ENCODE data around the gene MAN2A2. TPM values are rescaled to one million over a fixed set of nuclear protein-coding genes. Genes with fewer than 3 reads are reported as not detected.

MAN2A2 gene
- total RNA-seq, result 257 and 265 TPM in 2 replicates

DNA sequence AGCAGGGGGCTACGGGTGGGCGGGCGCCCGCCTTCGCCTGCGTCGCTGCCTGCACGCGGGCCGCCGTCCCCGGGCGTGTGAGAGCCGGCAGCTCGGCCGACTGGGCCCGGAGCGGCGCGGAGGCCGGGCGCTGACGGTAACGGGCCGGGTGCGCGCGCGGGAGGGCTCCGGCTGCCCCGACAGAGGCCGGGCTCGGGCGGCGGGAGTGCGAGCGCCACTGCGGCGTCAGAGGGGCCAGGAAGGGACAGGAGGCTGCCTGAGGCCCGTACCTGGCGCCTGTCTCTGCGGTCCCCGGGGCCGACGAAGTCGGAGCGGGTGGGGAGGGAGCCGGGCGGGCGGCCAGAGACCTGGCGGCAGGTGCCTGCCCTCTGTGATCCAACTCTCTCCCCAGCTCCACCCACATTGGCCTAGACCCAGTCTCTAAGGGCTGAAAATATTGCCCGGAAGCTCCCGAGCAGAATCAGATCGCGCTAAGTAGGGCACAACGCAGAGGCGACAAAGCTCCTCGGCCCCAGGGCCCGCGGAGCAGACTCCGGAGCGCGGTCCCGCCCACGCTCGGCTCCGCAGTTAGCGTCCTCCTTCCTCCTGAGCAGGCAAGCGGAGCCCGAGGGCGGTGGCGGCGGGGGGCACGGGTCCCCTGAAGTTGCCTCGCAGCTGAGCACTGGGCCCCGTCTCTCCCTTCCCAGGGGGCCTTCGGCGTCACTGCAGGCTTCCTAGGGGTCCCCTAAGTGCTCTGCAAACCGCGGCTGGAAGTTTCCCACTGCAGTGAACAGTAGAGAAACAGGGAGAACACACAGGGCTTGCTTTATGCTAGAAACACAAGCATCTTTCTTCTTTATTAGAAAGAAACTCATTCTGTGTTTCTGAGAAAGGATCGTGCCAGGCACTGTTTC is at the start of gene MAN2A2:
Gene MAN2A2 (plus strand): TSS at position 463 of the 893 bp plus-strand sequence. CDS start 906 bp downstream, outside the sequence.
- intact Hi-C loops (cut with micrococcal nuclease), result loop anchor here (1.0 to 10.0 kb wide), 7 partner anchors 21 to 368 kb away; partner anchors contain the start of genes BLM and RCCD1

GRCh38 chr15:90855139-90855538 is 48.0 kb upstream of the MAN2A2 start:
- intact Hi-C loops (cut with micrococcal nuclease), result loop anchor here (10.0 kb wide), 1 partner anchor 1610 kb away; the partner anchor contains the start of gene FANCI

DNA sequence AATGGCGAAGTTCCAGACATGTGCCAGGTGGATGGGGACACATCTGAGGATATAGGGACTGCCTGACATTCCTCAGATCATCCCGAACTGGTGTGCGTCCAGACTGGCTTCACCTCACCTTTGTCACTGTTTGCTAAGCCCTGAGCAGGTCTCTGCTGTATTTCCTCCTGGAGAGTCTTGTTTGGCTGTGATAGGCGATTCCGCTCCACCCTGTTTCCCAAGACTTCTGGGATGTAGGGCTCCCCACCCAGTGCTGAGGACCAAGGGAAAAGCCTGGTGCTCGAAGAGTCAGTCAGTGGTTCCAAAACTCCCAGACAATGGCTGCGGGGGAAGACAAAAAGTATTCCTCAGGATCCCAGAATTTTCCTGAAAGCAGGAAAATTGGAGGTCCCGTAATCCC is 45.8 kb upstream of the MAN2A2 start:
- intact Hi-C loops (cut with micrococcal nuclease), result loop anchor here (10.0 kb wide), 1 partner anchor 1613 kb away; the partner anchor contains the start of gene FANCI

GRCh38 chr15:90857883-90858443 is 45.1 kb upstream of the MAN2A2 start:
- intact Hi-C loops (cut with micrococcal nuclease), result loop anchor here (10.0 kb wide), 1 partner anchor 1613 kb away; the partner anchor contains the start of gene FANCI

GRCh38 chr15:90859234-90860131 is 43.6 kb upstream of the MAN2A2 start:
- intact Hi-C loops (cut with micrococcal nuclease), result loop anchor here (10.0 kb wide), 1 partner anchor 1615 kb away; the partner anchor contains the start of gene FANCI

DNA sequence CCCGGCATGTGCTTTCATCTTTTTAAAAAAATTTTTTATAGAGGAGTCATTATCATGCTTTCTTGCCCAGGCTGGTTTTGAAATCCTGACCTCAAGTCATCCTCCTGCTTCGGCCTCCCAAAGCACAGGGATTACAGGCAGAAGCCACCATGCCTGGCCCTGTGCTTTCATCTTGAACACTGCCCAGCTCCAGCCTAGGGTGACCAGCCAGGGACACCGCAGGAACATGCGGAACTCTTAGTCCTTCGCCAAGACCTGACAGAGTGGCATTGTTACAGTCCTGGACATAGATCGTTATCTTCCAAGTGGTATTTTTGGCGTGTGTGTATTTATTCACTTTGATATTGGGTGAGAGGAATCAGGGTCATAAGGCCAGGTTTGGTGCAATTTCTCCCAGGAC is 42.7 kb upstream of the MAN2A2 start:
- intact Hi-C loops (cut with micrococcal nuclease), result no loop called here

DNA sequence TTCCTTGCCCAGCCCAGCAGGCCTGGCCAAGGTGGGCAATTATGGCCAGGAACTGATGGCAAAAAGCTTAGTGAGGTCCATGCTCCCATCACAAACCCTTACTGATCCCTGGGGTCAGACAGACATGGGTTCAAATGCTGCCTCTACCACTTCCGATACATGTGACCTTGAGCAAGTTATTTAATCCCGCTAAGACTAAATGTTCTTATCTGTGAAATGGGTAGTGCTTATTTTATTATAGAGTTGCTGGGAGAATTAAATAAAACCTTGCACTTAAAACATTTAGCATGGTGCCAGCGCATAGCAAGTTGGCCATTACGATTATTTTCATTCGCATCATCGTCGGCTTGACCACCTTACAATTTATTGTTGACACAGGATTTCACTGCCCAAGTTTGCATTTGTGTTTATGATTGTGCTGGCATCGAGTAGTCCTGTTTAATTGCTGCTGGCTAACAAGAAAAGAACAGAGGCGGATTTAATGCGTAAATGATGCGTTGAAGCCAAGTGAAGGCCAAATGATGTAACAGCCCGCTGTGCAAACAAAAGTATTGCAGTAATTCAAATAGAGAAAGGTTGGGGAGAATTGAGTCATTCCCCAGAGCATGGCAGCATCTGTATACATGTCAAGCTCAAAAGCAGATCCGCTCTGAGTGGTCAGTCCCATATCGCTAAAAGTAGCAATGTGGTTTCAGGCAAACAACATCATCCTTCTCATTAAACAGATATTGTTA is 42.0 kb upstream of the MAN2A2 start:
- intact Hi-C loops (cut with micrococcal nuclease), result no loop called here

DNA sequence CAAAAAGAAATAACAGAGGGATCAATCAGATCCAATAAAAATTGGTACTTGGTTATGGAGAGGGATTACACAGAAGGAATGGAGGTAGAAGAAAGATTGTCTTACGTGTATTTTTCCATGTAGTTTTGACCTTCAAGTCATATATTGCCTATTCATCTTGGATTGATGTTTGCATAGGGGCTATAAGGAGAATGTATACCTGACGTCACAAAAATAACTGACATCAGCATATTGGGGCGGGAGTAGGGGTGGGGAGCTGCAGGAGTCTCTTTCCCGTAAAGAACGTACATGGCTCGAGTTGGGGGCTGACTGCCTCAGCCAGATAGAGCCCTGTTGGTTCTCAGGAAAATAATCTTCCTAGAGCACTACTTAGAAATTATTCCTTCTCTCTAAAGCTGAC is 40.6 kb upstream of the MAN2A2 start:
- intact Hi-C loops (cut with micrococcal nuclease), result no loop called here

DNA sequence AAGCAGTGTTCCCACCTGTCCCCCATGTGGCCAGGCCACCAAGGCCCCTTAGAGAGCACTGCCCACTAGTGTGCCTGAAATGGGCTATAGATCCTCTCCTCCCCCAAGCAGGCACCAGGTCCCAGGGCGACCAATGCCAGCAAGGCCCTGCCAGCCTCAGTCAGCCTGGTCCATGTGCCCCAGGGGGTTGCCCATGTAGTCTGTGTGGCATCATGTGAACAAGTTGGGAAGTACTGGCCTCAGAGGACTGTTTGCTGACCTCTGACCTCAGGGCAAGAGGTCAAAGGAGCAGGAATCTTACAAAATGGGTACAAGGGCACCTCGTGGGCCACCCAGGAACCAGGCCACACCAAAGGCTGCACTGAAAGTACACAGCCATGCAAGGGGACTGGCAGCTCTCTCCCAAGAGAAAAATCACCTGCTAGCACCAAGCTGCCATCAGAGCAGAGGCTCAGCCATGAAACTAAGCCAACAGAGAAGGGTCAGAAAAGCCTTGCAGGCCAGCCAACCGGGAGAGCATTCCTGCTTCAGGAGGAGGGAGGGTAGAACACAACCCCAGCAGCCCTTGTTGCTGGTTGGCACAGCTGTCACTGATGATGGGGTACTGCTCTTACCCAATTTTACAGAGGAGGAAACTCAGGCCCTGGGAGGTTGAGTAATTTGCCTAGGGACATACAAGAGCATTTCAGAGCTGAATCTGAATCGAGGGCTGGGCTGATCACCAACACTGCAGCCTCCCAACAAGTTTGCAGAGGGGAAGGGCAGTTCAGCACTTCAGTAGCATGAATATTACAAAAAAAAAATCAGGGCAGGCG is 39.9 kb upstream of the MAN2A2 start:
- intact Hi-C loops (cut with micrococcal nuclease), result no loop called here

DNA sequence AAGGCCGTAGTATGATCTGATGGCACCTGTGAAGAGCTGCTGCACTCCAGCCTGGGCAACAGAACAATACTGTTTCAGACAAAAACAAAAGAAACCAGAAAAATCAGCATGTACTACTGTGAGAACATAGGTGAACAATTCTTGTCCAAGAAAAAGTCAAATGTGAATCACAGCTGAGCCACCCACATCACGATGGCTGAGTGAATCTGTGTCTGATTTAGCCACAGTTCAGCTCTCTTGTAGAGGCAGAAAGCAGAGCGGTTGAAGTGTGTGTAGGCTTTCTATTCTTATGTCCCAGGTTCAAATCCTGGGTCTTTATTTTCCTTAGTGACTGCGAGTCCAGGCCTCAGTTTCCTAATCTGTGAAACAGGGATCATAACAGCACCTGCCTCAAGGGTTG is 39.1 kb upstream of the MAN2A2 start:
- intact Hi-C loops (cut with micrococcal nuclease), result no loop called here

GRCh38 chr15:90864507-90864906 is 38.6 kb upstream of the MAN2A2 start:
- intact Hi-C loops (cut with micrococcal nuclease), result no loop called here

DNA sequence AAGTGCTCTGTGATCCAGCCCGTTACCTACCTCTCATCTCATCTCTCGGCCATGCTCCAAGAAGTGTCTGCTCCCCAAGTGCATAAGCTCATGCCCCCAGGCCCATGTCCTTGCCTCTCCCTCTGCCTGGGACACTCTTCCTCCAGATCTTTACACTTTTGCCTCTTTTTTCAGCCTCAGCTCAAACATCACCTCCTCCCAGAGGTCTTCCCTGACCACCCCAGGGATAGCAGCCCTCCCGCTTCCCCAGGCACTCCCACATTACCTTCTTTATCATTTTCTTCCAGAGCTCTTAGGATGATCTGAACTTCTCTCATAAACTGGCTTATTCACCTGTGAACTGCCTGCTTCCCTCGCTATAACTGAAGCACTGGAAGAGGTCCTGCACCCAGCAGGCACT is 37.4 kb upstream of the MAN2A2 start:
- intact Hi-C loops (cut with micrococcal nuclease), result no loop called here

DNA sequence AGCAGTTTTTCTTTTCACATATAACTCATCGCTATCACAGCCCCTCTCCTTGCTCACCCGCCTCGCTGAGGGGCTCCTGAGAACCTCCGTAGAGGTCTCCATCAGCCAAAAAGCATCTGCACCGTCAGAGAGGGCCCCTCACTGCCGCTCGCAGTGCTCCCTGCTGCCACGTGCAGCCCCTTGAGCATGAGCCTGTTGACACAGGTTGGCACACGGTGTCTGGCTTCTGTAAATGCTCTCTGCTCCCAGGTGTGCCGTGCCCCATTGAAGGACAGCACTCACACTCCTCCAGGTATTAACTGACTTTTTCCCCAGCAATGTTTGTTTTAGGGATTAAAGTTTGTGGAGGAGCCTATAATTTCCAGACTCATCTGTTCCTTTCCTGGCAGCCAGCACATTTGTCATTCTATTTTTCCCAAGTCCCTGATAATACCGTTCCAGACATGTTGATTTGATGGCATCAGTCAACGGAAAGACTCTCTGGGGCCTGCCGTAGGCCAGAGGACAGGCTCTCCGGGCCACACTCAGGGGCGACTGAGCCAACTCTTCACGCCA is 36.9 kb upstream of the MAN2A2 start:
- intact Hi-C loops (cut with micrococcal nuclease), result no loop called here

GRCh38 chr15:90866800-90867199 is 36.3 kb upstream of the MAN2A2 start:
- intact Hi-C loops (cut with micrococcal nuclease), result no loop called here

- intact Hi-C loops (cut with micrococcal nuclease), result loop anchor here (2.0 kb wide), 1 partner anchor 29 kb away; no protein-coding TSS in a partner anchor
Observed at GRCh38 chr15:90868261-90868689, 34.8 kb upstream of the MAN2A2 start, which contains the start of gene FURIN. TSS of gene FURIN (plus strand) at chr15:90868588. CDS start at chr15:90875741, 7,153 bp downstream.

DNA sequence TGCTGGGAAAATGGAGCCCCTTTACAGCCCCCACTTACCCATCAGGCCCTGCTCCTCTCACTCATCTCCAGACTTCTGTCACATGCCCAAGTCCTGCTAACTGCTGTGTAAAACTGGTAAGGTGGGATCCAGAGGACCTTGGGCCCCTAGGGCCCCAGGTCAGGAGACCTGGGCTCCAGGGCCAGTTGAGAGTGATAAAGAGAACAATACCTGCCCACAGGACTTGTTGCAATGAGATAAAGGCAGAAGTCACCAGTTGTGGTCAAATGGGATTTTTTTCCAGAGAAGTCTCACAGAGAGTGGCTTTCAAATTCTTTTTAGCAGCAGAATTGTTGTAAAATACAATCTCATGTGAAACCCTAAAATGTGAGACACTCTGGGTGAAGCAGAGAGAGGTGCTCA is 34.0 kb upstream of the MAN2A2 start:
- intact Hi-C loops (cut with micrococcal nuclease), result loop anchor here (1.0 to 2.0 kb wide), 3 partner anchors 13 to 39 kb away; no protein-coding TSS in a partner anchor

DNA sequence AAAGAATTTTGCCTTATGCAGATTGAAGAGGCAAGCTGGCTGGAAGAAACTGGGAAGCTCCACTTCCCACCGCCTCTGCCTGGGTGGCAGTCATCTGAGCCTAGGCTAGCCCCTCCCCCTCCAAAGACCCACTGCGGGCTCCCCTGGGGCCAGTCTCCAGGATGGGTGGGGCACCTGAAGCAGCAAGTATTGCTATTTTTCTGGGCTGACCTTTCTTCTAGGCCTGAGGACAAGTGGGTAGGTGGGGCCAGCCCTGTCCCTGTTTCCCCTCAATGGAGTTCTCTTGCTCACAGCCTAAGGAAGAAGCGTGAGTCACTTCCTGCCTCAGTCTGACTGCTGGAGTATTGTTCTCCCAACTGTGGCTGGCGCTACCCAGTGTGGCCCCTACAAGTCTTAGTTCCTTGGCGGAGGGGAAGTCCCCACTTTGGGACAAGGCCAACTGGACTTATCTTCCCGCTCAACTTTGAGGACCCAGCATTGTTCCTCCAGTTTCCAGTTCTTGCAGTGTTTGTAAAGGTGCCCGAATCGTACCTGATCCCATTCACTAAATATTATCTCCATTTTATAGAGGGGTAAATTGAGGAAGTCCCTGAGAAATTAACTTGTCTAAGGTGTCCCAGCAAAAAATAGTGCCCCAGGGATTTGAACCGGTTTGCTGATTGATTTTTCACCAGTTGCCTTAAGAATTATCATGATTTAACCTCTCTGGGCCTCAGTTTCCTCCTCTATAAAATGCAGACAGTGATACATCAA is 33.3 kb upstream of the MAN2A2 start:
- intact Hi-C loops (cut with micrococcal nuclease), result loop anchor here (1.0 to 5.0 kb wide), 7 partner anchors 13 to 221 kb away; partner anchors contain the start of gene HDDC3
